Erythroblast (primary cell): ENCODE data around the gene UGT2B15.
"Not testable (repeated sequence)": the region's sequence is repeated elsewhere in the genome, so short reads cannot be mapped to it uniquely, and the experiment has no call there.

ENCODE experiments used
- GATA1 ChIP-seq: IDR thresholded peaks from 2 replicates; pipeline ENCODE4 v1.6.1; 2011; ENCODE audit warnings: low read depth, mild to moderate bottlenecking, control low read depth, low read length, moderate library complexity
- POLR2A ChIP-seq: IDR thresholded peaks from 2 replicates; pipeline ENCODE4 v1.6.1; 2011; ENCODE audit warnings: mild to moderate bottlenecking, low read length

- not testable (repeated sequence) for TF ChIP-seq POLR2A, GATA1
These were observed 5.7 kb downstream of the UGT2B15 start for GRCh38 chr4:68664721-68665120.
